ENCODE results near the gene GUCY1A1.

The GUCY1A1 gene

DNA sequence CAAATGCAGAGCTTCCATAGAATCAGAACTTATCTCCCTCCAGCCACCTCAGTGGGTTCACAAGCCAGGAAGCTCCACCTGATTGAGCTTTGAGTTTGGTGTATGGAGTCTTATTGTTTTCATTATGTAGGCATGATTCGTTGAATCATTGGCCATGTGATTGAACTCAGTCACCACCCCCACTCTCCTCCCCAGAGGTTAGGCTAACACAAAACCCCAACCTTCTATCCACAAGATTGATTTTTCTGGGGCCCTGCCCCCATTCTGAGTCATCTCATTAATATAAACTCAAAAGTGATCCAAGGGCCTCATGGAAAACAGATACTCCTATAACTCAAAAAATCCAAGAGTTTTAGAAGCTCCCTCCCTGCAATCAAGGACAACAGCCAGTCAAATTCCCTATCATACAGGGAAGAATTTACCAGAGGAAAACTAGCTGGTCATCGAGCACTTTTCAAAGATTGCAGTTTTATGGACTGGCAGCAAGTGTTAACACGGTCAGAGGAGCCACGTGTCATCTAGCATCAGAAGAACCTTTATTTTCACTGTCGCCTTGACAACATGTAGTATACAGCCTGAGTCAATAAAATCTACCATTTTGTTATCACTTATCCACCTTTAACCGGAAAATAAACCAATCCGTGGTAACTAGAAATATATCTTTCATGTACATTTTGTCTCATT lies 56.3 kb downstream of the GUCY1A1 start:
- H3K4me3 ChIP-seq: no peak overlapping the region
- H3K27ac ChIP-seq: no peak overlapping the region
- TF ChIP-seq, protein P1, sequence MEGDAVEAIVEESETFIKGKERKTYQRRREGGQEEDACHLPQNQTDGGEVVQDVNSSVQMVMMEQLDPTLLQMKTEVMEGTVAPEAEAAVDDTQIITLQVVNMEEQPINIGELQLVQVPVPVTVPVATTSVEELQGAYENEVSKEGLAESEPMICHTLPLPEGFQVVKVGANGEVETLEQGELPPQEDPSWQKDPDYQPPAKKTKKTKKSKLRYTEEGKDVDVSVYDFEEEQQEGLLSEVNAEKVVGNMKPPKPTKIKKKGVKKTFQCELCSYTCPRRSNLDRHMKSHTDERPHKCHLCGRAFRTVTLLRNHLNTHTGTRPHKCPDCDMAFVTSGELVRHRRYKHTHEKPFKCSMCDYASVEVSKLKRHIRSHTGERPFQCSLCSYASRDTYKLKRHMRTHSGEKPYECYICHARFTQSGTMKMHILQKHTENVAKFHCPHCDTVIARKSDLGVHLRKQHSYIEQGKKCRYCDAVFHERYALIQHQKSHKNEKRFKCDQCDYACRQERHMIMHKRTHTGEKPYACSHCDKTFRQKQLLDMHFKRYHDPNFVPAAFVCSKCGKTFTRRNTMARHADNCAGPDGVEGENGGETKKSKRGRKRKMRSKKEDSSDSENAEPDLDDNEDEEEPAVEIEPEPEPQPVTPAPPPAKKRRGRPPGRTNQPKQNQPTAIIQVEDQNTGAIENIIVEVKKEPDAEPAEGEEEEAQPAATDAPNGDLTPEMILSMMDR (IDR thresholded peaks at IDR 0.05): no peak
- no peaks in the 10 kb centered on the region for H3K9me3 ChIP-seq
- no peaks in the 10 kb centered on the region for H3K4me1 ChIP-seq
- no peak for DNase-seq
- H3K27me3 ChIP-seq: no peaks in the 10 kb centered on the region
- intact Hi-C loops (cut with DNase I; ENCODE audit: low total_unique reads): no loop called here
- peaks cover 6 to 20% (median 20%) of the 10 kb centered on the region in 3 donors for H3K36me3 ChIP-seq

DNA sequence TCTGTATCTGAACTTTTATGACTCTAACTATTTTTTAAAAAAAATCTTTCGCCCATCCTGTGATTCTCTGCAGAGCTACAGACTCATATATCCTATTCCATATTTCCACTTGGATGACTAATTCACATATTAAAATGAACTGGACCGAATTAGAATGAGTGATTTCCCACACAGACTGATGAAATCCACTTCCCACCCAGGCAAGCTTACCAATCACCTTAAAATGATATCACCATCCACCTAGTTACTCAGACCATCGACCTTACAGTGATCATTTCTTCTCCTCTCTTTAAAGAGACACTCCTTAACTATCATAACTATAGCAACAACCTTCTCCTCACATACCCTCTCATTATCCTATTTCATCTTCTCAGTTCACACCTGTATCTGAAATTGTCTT lies 58.1 kb downstream of the GUCY1A1 start:
- H3K4me1 ChIP-seq: no peaks in the 10 kb centered on the region
- H3K36me3 ChIP-seq: peaks cover 6 to 20% (median 15%) of the 10 kb centered on the region in 3 donors
- TF ChIP-seq, protein P1 (IDR thresholded peaks at IDR 0.05): no peak
- no peak overlapping the region for H3K27ac ChIP-seq
- intact Hi-C loops (cut with DNase I; ENCODE audit: low total_unique reads): no loop called here
- DNase-seq: no peak
- no peak overlapping the region for H3K4me3 ChIP-seq
- H3K9me3 ChIP-seq: no peaks in the 10 kb centered on the region
- H3K27me3 ChIP-seq: no peaks in the 10 kb centered on the region

DNA sequence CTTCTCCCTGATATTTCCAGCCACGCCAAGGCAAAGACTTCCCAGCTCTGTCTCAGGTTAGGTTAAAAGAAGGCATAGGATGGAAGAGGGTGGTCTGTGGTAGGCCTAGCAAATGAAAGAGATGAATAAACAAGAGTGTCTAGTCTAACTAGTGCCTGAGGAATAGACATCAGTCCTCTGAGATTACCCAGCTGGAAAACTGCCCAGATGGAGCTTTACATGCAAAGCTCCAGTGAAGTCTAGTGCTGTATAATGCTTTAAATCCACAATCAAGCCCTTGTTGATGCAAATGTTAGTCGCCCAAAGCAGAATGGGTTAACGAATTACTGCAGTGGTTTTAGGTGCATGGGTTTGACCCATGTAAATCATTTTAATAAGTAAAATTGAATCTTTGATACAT lies 67.4 kb downstream of the GUCY1A1 start:
- intact Hi-C loops (cut with DNase I; ENCODE audit: low total_unique reads): no loop called here
- H3K4me1 ChIP-seq: peaks cover 0 to 5% (median 1%) of the 10 kb centered on the region in 4 donors

DNA sequence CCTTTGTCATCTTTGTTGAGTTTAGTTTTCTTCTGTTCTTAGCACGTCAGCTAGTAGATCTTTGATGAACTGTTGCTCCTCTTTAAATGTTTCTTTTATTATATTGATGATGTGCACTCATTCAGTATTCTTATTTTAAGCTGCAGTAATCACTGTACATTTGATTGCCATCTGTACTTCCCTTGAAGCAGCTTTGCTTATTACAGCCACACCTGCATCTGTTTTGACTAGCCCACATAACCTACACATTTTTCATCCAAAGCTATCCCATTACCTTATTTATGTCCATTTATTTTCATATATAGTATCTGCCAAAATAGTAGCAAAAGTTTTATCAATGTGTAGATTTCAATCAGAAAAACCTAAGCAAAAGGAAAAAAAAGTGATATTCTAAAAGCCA lies 68.3 kb downstream of the GUCY1A1 start:
- H3K4me3 ChIP-seq: no peak overlapping the region
- H3K27me3 ChIP-seq: no peaks in the 10 kb centered on the region
- H3K4me1 ChIP-seq: peaks cover 0 to 5% (median 1%) of the 10 kb centered on the region in 4 donors
- DNase-seq: no peak
- TF ChIP-seq, protein P1 (IDR thresholded peaks at IDR 0.05): no peak
- intact Hi-C loops (cut with DNase I; ENCODE audit: low total_unique reads): no loop called here
- H3K9me3 ChIP-seq: no peaks in the 10 kb centered on the region
- H3K36me3 ChIP-seq: peaks cover 0 to 6% (median 0%) of the 10 kb centered on the region in 3 donors
- no peak overlapping the region for H3K27ac ChIP-seq

More for the DNA sequence above, 67.4 kb downstream of the GUCY1A1 start:
- Histone ChIP-seq H3K36me3 (peaks cover 0 to 7% (median 0%) of the 10 kb centered on the region in 3 donors), H3K9me3 (no peaks in the 10 kb centered on the region), H3K4me3 (no peak overlapping the region), H3K27me3 (no peaks in the 10 kb centered on the region), H3K27ac (no peak overlapping the region)
- TF ChIP-seq, protein P1 (IDR thresholded peaks at IDR 0.05): no peak
- DNase-seq: no peak

- H3K4me3 ChIP-seq: no peak overlapping the region
- TF ChIP-seq, protein P1 (IDR thresholded peaks at IDR 0.05): no peak
- H3K27me3 ChIP-seq: no peaks in the 10 kb centered on the region
- H3K36me3 ChIP-seq: peaks cover 0 to under 1% (median 0%) of the 10 kb centered on the region in 3 donors
- H3K4me1 ChIP-seq: peaks cover 0 to 5% (median 1%) of the 10 kb centered on the region in 4 donors
- no peaks in the 10 kb centered on the region for H3K9me3 ChIP-seq
- intact Hi-C loops (cut with DNase I; ENCODE audit: low total_unique reads): no loop called here
- DNase-seq: no peak
- no peak overlapping the region for H3K27ac ChIP-seq
Measured at GRCh38 chr4:155735496-155735895, 68.8 kb downstream of the GUCY1A1 start.
